CD4-positive, alpha-beta T cell (primary cell): ENCODE data around the gene RAB3GAP1. TPM values are rescaled to one million over a fixed set of nuclear protein-coding genes. Genes with fewer than 3 reads are reported as not detected.

ENCODE experiments used
- ATAC-seq: fragments of 200-7000 bp; cut with Tn5 transposase; one replicate; pipeline ENCODE4 v1.10.0; 2022; ENCODE audit warnings: mild to moderate bottlenecking; ENCODE audit not compliant: poor library complexity
- CTCF ChIA-PET: fragments of 350-600 bp; sonication (Branson Sonifier 250); formaldehyde crosslinking; loops from one replicate; lab custom pipeline; 2021; ENCODE audit warnings: antibody characterized with exemption, inconsistent platforms; lab: Charles Lee
- POLR2A ChIA-PET: fragments of 350-600 bp; sonication (Branson Sonifier 250); formaldehyde crosslinking; loops from one replicate; lab custom pipeline; 2021; ENCODE audit warnings: antibody characterized with exemption, inconsistent platforms; lab: Charles Lee
- DNase-seq, 14 experiments: peaks; one replicate each; pipeline ENCODE4 v3.0.0-alpha.2; 2013 to 2020; ENCODE audit warnings: mixed read lengths in 2 of 14
- H3K27ac ChIP-seq, 2 donors: one replicate each; pipeline versions ENCODE4 v1.5.1 to v1.7.0; 2013; ENCODE audit warnings: low read length in 2 of 2, low read depth in 1 of 2, mild to moderate bottlenecking in 1 of 2
- H3K27me3 ChIP-seq, 2 experiments: 1 replicate in 1 of 2; 2 replicates in 1 of 2; pipeline versions ENCODE4 v1.6.1 to v1.7.0; 2013; ENCODE audit warnings: low read length in 2 of 2, control low read depth in 1 of 2, mild to moderate bottlenecking in 1 of 2, moderate library complexity in 1 of 2; ENCODE audit not compliant: insufficient read depth in 2 of 2, control insufficient read depth in 1 of 2
- H3K36me3 ChIP-seq: one replicate; pipeline ENCODE4 v1.6.1; 2013; ENCODE audit warnings: low read length, control low read depth; ENCODE audit not compliant: insufficient read depth
- H3K4me1 ChIP-seq: one replicate; pipeline ENCODE4 v1.6.1; 2013; ENCODE audit warnings: low read length, control low read depth; ENCODE audit not compliant: insufficient read depth
- H3K4me3 ChIP-seq: one replicate; pipeline ENCODE4 v1.5.1; 2013; ENCODE audit warnings: mild to moderate bottlenecking, low read length, moderate library complexity
- H3K9me3 ChIP-seq, 2 experiments: 1 replicate in 1 of 2; 2 replicates in 1 of 2; pipeline versions ENCODE4 v1.6.1 to v1.7.0; 2013; ENCODE audit warnings: low read length in 2 of 2, mild to moderate bottlenecking in 2 of 2, control low read depth in 1 of 2, moderate library complexity in 1 of 2; ENCODE audit not compliant: control insufficient read depth in 1 of 2, insufficient read depth in 1 of 2
- H3K27ac Mint-ChIP-seq: one replicate; pipeline ENCODE4 v1.8.0; 2020; ENCODE audit warnings: mixed read lengths
- H3K27me3 Mint-ChIP-seq: one replicate; pipeline ENCODE4 v1.8.0; 2021; ENCODE audit warnings: mixed read lengths
- H3K36me3 Mint-ChIP-seq: one replicate; pipeline ENCODE4 v1.8.0; 2021; ENCODE audit warnings: low read depth, mixed read lengths
- H3K4me1 Mint-ChIP-seq: one replicate; pipeline ENCODE4 v1.8.0; 2021; ENCODE audit warnings: low read depth, mixed read lengths
- H3K4me3 Mint-ChIP-seq: one replicate; pipeline ENCODE4 v1.8.0; 2020; ENCODE audit warnings: mild to moderate bottlenecking, mixed read lengths
- H3K9me3 Mint-ChIP-seq: one replicate; pipeline ENCODE4 v1.8.0; 2020; ENCODE audit warnings: mixed read lengths
- intact Hi-C, 2 experiments: fragments of 100-400 bp; cut with DNase I in 1 of 2; cut with micrococcal nuclease in 1 of 2; formaldehyde crosslinking; loops; one replicate each; pipeline versions ENCODE4 v1.15.1 to v1.9.0; 2023 to 2025; cut with DNase I, micrococcal nuclease
- polyA plus RNA-seq, 2 donors: library from polyadenylated mRNA; unstranded; fragments of 120-200 nt; gene quantifications; one replicate each; pipeline ENCODE4 v1.2.1, GENCODE V29; 2013
- total RNA-seq, 174 experiments: library from RNA in 2 of 174; stranded (reverse) in 2 of 174; gene quantifications; one replicate each; pipeline ENCODE4 v1.2.3 and lab custom pipeline; 2021 to 2026
- TF ChIP-seq, protein P1 (sequence below): fragments of 200-600 bp; IDR thresholded peaks from one replicate; pipeline ENCODE4 v1.8.0; 2022; ENCODE audit warnings: antibody characterized with exemption, mild to moderate bottlenecking

The RAB3GAP1 gene
- total RNA-seq = 10 to 100 TPM; 35.9 to 37.0 TPM
- polyA plus RNA-seq (2013, experiment 1 of 2) = 33.1 TPM
- polyA plus RNA-seq (2013, experiment 2 of 2) = 31.6 TPM
- 75.3 to 214 (median 148) reads per million in 172 experiments for total RNA-seq (lab: John Stamatoyannopoulos, UW)

DNA sequence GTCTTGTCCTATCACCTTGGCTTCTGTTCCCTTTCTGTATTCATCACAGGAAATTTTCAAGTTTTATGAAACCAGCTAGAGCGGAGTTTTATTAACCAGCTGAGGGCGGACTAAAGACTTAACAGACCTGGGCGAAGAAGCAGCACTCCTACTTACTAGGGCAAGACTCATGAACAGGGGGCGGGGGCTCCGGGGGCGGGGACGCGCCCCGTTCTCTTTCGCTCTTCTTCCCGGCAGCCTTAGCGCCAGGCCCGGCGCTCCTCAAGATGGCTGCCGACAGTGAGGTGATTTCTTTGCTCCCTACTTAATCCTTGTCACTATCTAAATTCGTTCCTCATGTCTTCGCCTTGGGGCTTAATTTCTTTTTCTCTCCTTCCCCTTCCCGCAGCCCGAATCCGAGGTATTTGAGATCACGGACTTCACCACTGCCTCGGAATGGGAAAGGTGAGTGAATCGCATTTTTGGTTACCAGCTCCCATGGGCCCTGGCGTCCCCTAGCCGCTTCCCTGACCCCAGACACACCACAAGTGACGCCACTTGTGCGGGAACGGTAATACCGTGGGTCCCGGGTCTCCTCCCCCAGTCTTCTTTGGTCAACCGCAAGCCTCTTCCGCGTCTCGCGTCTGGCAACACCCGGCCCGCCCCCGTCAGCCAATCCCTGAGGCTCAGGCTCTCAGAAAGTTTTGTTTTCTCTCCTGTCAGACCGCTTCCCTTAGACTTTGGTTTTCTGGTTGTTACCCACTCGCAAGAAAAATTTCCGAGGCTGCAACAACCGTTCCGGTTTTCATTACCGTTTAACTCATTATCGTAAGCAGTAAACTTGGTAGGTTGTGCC is at the start of gene RAB3GAP1:
TSS of gene RAB3GAP1 (plus strand) at position 251 of the 835 bp plus-strand sequence. CDS start at position 267, 16 bp downstream.
- peak within 1 kb of the TSS; percentile 99 for H3K27ac Mint-ChIP-seq
- intact Hi-C loops = loop anchor here (1.0 to 10.0 kb wide), 8 partner anchors 47 to 1085 kb away; partner anchors contain the start of genes CCNT2 (in 1 of the 2), MCM6 (in 1 of the 2), R3HDM1 (in 1 of the 2) and UBXN4 (in 1 of the 2)
- no peaks in the 10 kb centered on the region for H3K27me3 Mint-ChIP-seq
- H3K27me3 ChIP-seq = no peaks in the 10 kb centered on the region
- TF ChIP-seq, protein P1, sequence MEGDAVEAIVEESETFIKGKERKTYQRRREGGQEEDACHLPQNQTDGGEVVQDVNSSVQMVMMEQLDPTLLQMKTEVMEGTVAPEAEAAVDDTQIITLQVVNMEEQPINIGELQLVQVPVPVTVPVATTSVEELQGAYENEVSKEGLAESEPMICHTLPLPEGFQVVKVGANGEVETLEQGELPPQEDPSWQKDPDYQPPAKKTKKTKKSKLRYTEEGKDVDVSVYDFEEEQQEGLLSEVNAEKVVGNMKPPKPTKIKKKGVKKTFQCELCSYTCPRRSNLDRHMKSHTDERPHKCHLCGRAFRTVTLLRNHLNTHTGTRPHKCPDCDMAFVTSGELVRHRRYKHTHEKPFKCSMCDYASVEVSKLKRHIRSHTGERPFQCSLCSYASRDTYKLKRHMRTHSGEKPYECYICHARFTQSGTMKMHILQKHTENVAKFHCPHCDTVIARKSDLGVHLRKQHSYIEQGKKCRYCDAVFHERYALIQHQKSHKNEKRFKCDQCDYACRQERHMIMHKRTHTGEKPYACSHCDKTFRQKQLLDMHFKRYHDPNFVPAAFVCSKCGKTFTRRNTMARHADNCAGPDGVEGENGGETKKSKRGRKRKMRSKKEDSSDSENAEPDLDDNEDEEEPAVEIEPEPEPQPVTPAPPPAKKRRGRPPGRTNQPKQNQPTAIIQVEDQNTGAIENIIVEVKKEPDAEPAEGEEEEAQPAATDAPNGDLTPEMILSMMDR = no peak
- ATAC-seq = peak; percentile 82
- H3K36me3 Mint-ChIP-seq = peaks cover 35% of the 10 kb centered on the region
- peak within 1 kb of the TSS; percentile 97 for H3K4me3 Mint-ChIP-seq
- peaks cover 4% of the 10 kb centered on the region for H3K36me3 ChIP-seq
- CTCF ChIA-PET = interaction anchor here (0.5 to 1.2 kb wide), 2 partner anchors 51 to 657 kb away, joined by 3 to 5 read pairs; no protein-coding TSS in a partner anchor
- H3K9me3 ChIP-seq = no peaks in the 10 kb centered on the region
- H3K27ac ChIP-seq = peak within 1 kb of the TSS; percentile 96
- peak within 1 kb of the TSS; percentile 66 for H3K4me3 ChIP-seq
- POLR2A ChIA-PET = interaction anchor here (0.8 to 2.7 kb wide), 11 partner anchors 27 to 690 kb away, joined by 3 to 18 read pairs (median 3); partner anchors contain the start of genes CCNT2, R3HDM1, UBXN4 and ZRANB3
- DNase-seq = peak; percentile 79 to 98 (median 89)
- H3K4me1 Mint-ChIP-seq = peaks cover 38% of the 10 kb centered on the region
- H3K4me1 ChIP-seq = peaks cover 18% of the 10 kb centered on the region
- H3K9me3 Mint-ChIP-seq = no peaks in the 10 kb centered on the region

DNA sequence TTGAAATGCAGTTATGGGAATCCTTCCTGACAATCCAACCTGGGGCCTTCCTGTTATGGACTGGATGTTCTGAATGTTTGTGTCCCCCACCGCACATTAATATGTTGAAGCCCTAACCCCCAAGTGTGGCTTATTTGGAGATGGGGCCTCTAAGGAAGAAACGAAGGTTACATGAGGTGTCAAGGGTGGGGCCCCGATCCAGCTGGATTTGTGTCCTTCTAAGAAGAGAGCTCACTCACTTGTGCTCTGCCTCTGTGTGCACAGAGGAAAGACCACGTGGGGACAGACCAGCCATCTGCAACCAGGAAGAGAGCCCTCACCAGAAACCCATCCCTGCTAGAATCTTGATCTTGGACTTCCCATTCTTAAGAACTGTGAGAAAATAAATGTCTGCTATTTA is 49.3 kb upstream of the RAB3GAP1 start:
- no peak overlapping the region for H3K27ac Mint-ChIP-seq
- ChIA-PET POLR2A (interaction anchor here (1.7 kb wide), 1 partner anchor 528 kb away, joined by 4 read pairs; the partner anchor contains the start of genes R3HDM1 and ZRANB3), CTCF (interaction anchor here (1.8 to 5.2 kb wide), 3 partner anchors 145 to 707 kb away, joined by 5 to 38 read pairs (median 6); no protein-coding TSS in a partner anchor)
- peaks cover 5% of the 10 kb centered on the region for H3K4me1 Mint-ChIP-seq
- H3K9me3 Mint-ChIP-seq = no peaks in the 10 kb centered on the region
- Histone ChIP-seq H3K9me3 (no peaks in the 10 kb centered on the region), H3K27ac (no peak overlapping the region), H3K4me3 (no peak overlapping the region), H3K4me1 (peaks cover 6% of the 10 kb centered on the region), H3K27me3 (peaks cover 0 to 6% of the 10 kb centered on the region in 2 experiments), H3K36me3 (no peaks in the 10 kb centered on the region)
- intact Hi-C loops = loop anchor here (5.0 to 10.0 kb wide), 3 partner anchors 152 to 469 kb away; no protein-coding TSS in a partner anchor
- no peak overlapping the region for H3K4me3 Mint-ChIP-seq
- TF ChIP-seq, protein P1 = no peak
- DNase-seq = no peak
- peaks cover 20% of the 10 kb centered on the region for H3K27me3 Mint-ChIP-seq
- H3K36me3 Mint-ChIP-seq = no peaks in the 10 kb centered on the region
- ATAC-seq = no peak
